Endodermal cell (in vitro differentiated cells): ENCODE measurements around the gene FERMT3. TPM values are rescaled to one million over a fixed set of nuclear protein-coding genes. Genes with fewer than 3 reads are reported as not detected.

Experiments used
- DNase-seq: peaks from one replicate; pipeline ENCODE4 v3.0.0-alpha.2; 2017
- H3K27ac ChIP-seq: 2 replicates; pipeline ENCODE4 v1.5.1; 2013; ENCODE audit warnings: mild to moderate bottlenecking, low read depth, low read length, moderate library complexity
- H3K27me3 ChIP-seq: 2 replicates; pipeline ENCODE4 v1.6.1; 2013; ENCODE audit warnings: mild to moderate bottlenecking, low read length, moderate library complexity; ENCODE audit not compliant: insufficient read depth, control insufficient read depth, poor library complexity, severe bottlenecking
- H3K36me3 ChIP-seq: 2 replicates; pipeline ENCODE4 v1.7.0; 2013; ENCODE audit warnings: mild to moderate bottlenecking, low read length, moderate library complexity; ENCODE audit not compliant: control insufficient read depth, insufficient read depth
- H3K4me1 ChIP-seq: one replicate; pipeline ENCODE4 v1.7.0; 2013; ENCODE audit warnings: low read length; ENCODE audit not compliant: control insufficient read depth, insufficient read depth
- H3K4me3 ChIP-seq: 2 replicates; pipeline ENCODE4 v1.5.1; 2013; ENCODE audit warnings: mild to moderate bottlenecking, low read length, moderate library complexity
- H3K9ac ChIP-seq: 2 replicates; pipeline ENCODE4 v1.6.1; 2013; ENCODE audit warnings: mild to moderate bottlenecking, low read length, moderate library complexity; ENCODE audit not compliant: poor library complexity, severe bottlenecking; ENCODE audit errors: extremely low read depth
- H3K9me3 ChIP-seq: 2 replicates; pipeline ENCODE4 v1.6.1; 2013; ENCODE audit warnings: mild to moderate bottlenecking, low read length, moderate library complexity; ENCODE audit not compliant: control insufficient read depth
- H3K27ac Mint-ChIP-seq: 2 replicates; pipeline ENCODE4 v1.8.0; 2020; ENCODE audit warnings: mixed read lengths
- H3K27me3 Mint-ChIP-seq: 2 replicates; pipeline ENCODE4 v1.8.0; 2021; ENCODE audit warnings: mild to moderate bottlenecking, mixed read lengths; ENCODE audit not compliant: insufficient read depth
- H3K36me3 Mint-ChIP-seq: 2 replicates; pipeline ENCODE4 v1.8.0; 2020; ENCODE audit warnings: low read depth, mixed read lengths
- H3K4me1 Mint-ChIP-seq: 2 replicates; pipeline ENCODE4 v1.8.0; 2020; ENCODE audit warnings: mixed read lengths
- H3K4me3 Mint-ChIP-seq: 2 replicates; pipeline ENCODE4 v1.8.0; 2020; ENCODE audit warnings: mild to moderate bottlenecking, moderate library complexity, mixed read lengths
- H3K9me3 Mint-ChIP-seq: 2 replicates; pipeline ENCODE4 v1.8.0; 2020; ENCODE audit warnings: mild to moderate bottlenecking, mixed read lengths
- WGBS, 2 experiments: methylation state at CpG; one replicate each; pipeline versions ENCODE4 v1.1.5 to v1.1.7; 2013; ENCODE audit warnings: missing lambda C conversion rate in 2 of 2, mixed read lengths in 1 of 2; ENCODE audit not compliant: insufficient coverage in 1 of 2, insufficient read length in 1 of 2; 5-methylcytosine and 5-hydroxymethylcytosine counted together
- total RNA-seq, 2 donors: library from RNA; stranded (reverse); fragmentation: NEBNext Ultra II Directional in 1 of 2; extraction: Animal tissue kit (Norgen Biotek cat#: 25700) in 1 of 2; gene quantifications; 2 replicates in 1 of 2; 3 replicates in 1 of 2; pipeline ENCODE4 v1.2.1, GENCODE V29; 2021
- TF ChIP-seq, protein P1 (sequence below): fragments of 200-600 bp; sonication (generic); conservative IDR thresholded peaks from 2 replicates; pipeline ENCODE4 v1.5.0; 2021; ENCODE audit warnings: antibody characterized with exemption, mild to moderate bottlenecking

Gene FERMT3
- total RNA-seq, 2 donors from 2014 or later = 4.2 to 5.3 TPM

GRCh38 chr11:64229090-64229743 is 22.7 kb downstream of the FERMT3 start:
- DNase-seq = no peak
- H3K27ac Mint-ChIP-seq = peak overlapping the region; percentile 64

DNA sequence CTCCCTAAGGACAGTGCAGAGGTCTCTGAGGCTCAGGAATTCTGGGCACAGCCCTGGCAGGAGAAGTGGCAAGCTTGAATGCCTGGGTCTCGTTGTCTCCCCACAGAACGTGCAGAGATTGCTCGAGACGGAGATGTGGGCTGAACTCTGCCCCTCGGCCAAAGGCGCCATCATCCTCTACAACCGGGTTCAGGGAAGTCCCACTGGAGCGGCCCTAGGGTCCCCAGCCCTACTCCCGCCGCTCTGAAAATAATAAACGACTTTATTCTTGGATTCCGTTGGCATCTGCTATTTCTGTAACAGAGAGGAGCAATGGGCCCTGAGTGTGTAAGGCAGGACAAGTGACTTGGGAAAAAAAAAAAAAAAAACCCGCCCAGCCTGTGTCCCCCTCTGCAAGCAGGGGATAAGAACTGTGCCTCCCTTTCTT is 23.2 kb downstream of the FERMT3 start:
- peaks cover 6% of the 10 kb centered on the region for H3K27me3 Mint-ChIP-seq
- H3K36me3 Mint-ChIP-seq = no peaks in the 10 kb centered on the region
- Histone ChIP-seq H3K27ac (peak overlapping the region; percentile 74), H3K4me3 (peak overlapping the region; percentile 85), H3K4me1 (peaks cover 4% of the 10 kb centered on the region), H3K36me3 (no peaks in the 10 kb centered on the region), H3K9me3 (no peaks in the 10 kb centered on the region), H3K27me3 (no peaks in the 10 kb centered on the region), H3K9ac (peak overlapping the region; percentile 30)
- no peak for DNase-seq
- WGBS, 2 experiments = 61 to 77% methylated on average over 12 to 13 of the region's 13 CpGs
- H3K4me1 Mint-ChIP-seq = peaks cover 13% of the 10 kb centered on the region
- TF ChIP-seq, protein P1, sequence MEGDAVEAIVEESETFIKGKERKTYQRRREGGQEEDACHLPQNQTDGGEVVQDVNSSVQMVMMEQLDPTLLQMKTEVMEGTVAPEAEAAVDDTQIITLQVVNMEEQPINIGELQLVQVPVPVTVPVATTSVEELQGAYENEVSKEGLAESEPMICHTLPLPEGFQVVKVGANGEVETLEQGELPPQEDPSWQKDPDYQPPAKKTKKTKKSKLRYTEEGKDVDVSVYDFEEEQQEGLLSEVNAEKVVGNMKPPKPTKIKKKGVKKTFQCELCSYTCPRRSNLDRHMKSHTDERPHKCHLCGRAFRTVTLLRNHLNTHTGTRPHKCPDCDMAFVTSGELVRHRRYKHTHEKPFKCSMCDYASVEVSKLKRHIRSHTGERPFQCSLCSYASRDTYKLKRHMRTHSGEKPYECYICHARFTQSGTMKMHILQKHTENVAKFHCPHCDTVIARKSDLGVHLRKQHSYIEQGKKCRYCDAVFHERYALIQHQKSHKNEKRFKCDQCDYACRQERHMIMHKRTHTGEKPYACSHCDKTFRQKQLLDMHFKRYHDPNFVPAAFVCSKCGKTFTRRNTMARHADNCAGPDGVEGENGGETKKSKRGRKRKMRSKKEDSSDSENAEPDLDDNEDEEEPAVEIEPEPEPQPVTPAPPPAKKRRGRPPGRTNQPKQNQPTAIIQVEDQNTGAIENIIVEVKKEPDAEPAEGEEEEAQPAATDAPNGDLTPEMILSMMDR = no peak
- H3K4me3 Mint-ChIP-seq = peak overlapping the region; percentile 72
- H3K27ac Mint-ChIP-seq = peak overlapping the region; percentile 77
- no peaks in the 10 kb centered on the region for H3K9me3 Mint-ChIP-seq

More at GRCh38 chr11:64229090-64229743, 22.7 kb downstream of the FERMT3 start:
- H3K9me3 Mint-ChIP-seq = no peaks in the 10 kb centered on the region
- H3K4me3 ChIP-seq = no peak overlapping the region
- peaks cover 4% of the 10 kb centered on the region for H3K4me1 ChIP-seq
- H3K27ac ChIP-seq = peak overlapping the region; percentile 74
- WGBS, 2 experiments = 89 to 94% methylated on average over 5 to 12 of the region's 12 CpGs
- H3K36me3 ChIP-seq = no peaks in the 10 kb centered on the region
- H3K9me3 ChIP-seq = no peaks in the 10 kb centered on the region
- H3K4me3 Mint-ChIP-seq = peak overlapping the region; percentile 72
- peaks cover 13% of the 10 kb centered on the region for H3K4me1 Mint-ChIP-seq
- H3K9ac ChIP-seq = no peak overlapping the region
- H3K27me3 ChIP-seq = no peaks in the 10 kb centered on the region
- H3K27me3 Mint-ChIP-seq = peaks cover 6% of the 10 kb centered on the region
- TF ChIP-seq, protein P1 = no peak
- H3K36me3 Mint-ChIP-seq = no peaks in the 10 kb centered on the region

DNA sequence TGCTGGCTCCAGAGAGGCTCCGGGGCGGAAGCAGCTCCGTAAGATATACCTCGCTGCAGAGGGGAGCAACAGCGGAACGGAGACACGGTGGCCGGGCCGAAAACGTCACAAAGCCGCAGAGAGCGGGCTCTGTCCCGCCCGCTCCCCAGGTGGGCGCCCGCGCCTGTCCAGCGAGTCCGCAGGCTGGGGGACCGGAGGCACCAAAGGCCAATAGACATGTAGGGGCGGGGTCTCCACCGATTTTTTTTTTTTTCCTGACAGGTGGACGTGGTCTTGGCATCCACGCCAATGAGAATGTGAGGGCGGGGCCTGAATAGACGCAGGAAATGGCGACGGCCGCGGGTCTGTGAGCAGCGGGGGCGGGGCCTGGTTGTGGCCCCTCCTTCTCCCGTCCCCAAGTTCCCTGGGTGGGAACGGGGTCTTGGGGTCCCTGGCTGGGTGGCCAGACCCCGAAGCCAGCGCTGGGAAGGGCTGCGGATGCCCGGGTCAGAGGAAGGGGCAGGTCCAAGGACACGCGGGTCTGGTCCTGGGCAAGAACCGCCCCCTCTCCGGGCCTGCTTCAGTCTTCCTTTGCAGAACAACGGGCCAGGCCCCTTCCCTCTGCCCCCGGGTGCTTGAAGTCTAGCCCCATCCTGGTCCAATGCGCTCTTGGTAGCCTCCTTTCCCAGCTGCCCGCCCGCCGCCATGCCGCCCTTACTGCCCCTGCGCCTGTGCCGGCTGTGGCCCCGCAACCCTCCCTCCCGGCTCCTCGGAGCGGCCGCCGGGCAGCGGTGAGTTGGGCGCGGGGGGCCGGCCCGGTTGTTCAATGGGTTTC is 23.9 kb downstream of the FERMT3 start, which contains the start of gene DNAJC4:
DNAJC4 (plus strand) TSS at position 378 of the 814 bp plus-strand sequence; CDS start at position 685, 307 bp downstream.
- H3K4me3 ChIP-seq = peak within 1 kb of the TSS; percentile 85
- 0 to 1% methylated on average over 39 to 62 of the region's 62 CpGs for WGBS, 2 experiments
- H3K9ac ChIP-seq = peak within 1 kb of the TSS; percentile 49
- Mint-ChIP-seq H3K4me3 (peak within 1 kb of the TSS; percentile 72), H3K9me3 (no peaks in the 10 kb centered on the region), H3K27me3 (peaks cover 6% of the 10 kb centered on the region), H3K4me1 (peaks cover 13% of the 10 kb centered on the region), H3K27ac (peak within 1 kb of the TSS; percentile 81), H3K36me3 (no peaks in the 10 kb centered on the region)
- H3K27ac ChIP-seq = peak within 1 kb of the TSS; percentile 74
- DNase-seq = peak; percentile 98
- no peaks in the 10 kb centered on the region for H3K36me3 ChIP-seq
- TF ChIP-seq, protein P1 = no peak
- peaks cover 4% of the 10 kb centered on the region for H3K4me1 ChIP-seq
- H3K9me3 ChIP-seq = no peaks in the 10 kb centered on the region
- no peaks in the 10 kb centered on the region for H3K27me3 ChIP-seq
